ENCODE data around the gene NTNG1. TPM values are rescaled to one million over a fixed set of nuclear protein-coding genes. Genes with fewer than 3 reads are reported as not detected.

The NTNG1 gene
- total RNA-seq, 2 donors from 2014 or later = 0.26 to 4.9 TPM

DNA sequence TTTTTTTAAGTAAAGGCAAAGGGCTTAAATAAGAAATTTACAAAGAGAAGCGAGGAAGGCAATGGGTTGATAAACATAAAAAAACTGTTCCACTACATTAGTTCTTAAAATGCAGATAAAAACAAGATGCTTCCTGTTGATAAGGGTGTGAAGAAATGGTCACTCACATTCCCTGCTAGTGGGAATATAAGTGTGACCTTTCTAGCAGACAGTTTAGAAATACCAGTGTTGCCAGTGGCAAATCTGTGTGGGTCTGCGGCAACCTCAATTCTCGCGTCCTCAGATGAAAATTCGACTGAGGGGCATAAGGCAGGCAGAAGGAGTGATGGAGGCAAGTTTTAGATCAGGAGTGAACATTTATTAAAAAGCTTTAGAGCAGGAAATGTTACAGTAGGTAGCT is 151.1 kb downstream of the NTNG1 start:
- DNase-seq = no peak
- intact Hi-C loops (cut with DNase I) = no loop called here
- H3K27ac ChIP-seq = no peak overlapping the region

DNA sequence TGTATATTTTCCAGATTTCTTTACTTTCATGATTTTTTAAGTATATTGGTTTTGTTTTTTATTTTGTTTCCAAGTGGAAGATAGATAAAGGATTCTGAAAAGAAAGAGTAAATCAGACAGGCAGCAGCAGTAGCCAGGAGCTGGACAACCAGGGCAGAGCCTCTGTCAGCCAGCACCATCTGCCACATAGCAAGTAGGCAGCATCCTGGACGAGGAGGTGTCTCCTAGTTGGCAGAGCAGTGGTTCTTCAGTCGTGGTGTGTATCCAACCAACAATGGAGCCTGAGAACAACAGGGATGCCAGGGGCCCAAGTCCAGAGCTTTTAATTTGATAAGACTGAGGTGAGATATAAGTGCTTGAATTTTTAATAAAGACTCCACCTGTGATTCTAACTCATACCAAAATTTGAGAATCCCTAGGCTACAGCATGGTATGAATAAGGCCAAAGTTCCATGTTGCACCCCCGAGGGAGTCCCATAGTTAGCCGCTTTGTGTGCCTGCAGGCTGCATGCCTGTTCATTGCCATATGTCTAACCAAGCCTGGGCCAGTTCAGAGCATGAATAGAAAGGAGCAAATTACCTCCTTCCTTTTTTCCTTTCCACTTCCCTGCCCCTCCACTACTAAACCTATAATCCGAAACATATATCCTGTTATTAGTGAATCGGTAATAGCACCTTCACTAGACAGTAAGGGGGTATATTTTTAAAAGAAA is 153.2 kb downstream of the NTNG1 start:
- Histone ChIP-seq H3K36me3 (replicated peaks in 1 of 2; ENCODE audit: insufficient read depth in 1 of 2, low read depth in 2 of 2) (no peaks in the 10 kb centered on the region), H3K4me3 (no peak overlapping the region), H3K27me3 (no peaks in the 10 kb centered on the region), H3K4me1 (no peaks in the 10 kb centered on the region), H3K9me3 (no peaks in the 10 kb centered on the region), H3K27ac (no peak overlapping the region)
- WGBS, 2 donors = 50 to 56% methylated on average over 6 of the region's 6 CpGs
- no peak for TF ChIP-seq POLR2A (IDR thresholded peaks at IDR 0.05)
- TF ChIP-seq, protein P1, sequence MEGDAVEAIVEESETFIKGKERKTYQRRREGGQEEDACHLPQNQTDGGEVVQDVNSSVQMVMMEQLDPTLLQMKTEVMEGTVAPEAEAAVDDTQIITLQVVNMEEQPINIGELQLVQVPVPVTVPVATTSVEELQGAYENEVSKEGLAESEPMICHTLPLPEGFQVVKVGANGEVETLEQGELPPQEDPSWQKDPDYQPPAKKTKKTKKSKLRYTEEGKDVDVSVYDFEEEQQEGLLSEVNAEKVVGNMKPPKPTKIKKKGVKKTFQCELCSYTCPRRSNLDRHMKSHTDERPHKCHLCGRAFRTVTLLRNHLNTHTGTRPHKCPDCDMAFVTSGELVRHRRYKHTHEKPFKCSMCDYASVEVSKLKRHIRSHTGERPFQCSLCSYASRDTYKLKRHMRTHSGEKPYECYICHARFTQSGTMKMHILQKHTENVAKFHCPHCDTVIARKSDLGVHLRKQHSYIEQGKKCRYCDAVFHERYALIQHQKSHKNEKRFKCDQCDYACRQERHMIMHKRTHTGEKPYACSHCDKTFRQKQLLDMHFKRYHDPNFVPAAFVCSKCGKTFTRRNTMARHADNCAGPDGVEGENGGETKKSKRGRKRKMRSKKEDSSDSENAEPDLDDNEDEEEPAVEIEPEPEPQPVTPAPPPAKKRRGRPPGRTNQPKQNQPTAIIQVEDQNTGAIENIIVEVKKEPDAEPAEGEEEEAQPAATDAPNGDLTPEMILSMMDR (IDR thresholded peaks at IDR 0.05) = no peak
- ATAC-seq = no peak
- intact Hi-C loops (cut with DNase I) = no loop called here
- no peak for DNase-seq

More for the DNA sequence above, 151.1 kb downstream of the NTNG1 start:
- Histone ChIP-seq H3K9me3 (no peaks in the 10 kb centered on the region), H3K4me1 (no peaks in the 10 kb centered on the region), H3K27me3 (no peaks in the 10 kb centered on the region), H3K36me3 (replicated peaks in 1 of 2; ENCODE audit: insufficient read depth in 1 of 2, low read depth in 2 of 2) (no peaks in the 10 kb centered on the region), H3K4me3 (no peak overlapping the region)
- TF ChIP-seq, protein P1 (IDR thresholded peaks at IDR 0.05) = no peak
- no peak for TF ChIP-seq POLR2A (IDR thresholded peaks at IDR 0.05)
- ATAC-seq = no peak
- WGBS, 2 donors = 72 to 82% methylated on average over 5 of the region's 5 CpGs

DNA sequence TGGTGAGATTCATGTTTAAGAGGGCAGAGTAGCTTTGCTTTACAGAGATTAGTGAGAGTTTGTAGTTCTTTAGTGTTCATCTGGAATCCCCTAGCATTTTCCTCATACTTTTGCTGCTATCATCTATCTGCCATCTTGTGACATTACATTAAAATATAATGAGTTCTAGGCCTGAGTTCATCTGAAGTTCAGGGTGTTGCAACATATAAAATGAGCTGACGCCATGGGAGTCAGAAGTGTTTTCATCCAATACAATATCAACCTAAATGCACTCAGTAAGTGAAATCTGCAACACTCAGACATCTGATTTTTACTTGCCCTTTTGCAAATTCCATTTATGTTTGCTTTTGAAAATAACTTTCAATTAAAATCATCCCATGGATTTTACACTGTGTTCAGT is 153.8 kb downstream of the NTNG1 start:
- Histone ChIP-seq H3K36me3 (replicated peaks in 1 of 2; ENCODE audit: insufficient read depth in 1 of 2, low read depth in 2 of 2) (no peaks in the 10 kb centered on the region), H3K4me1 (no peaks in the 10 kb centered on the region), H3K27ac (no peak overlapping the region), H3K27me3 (no peaks in the 10 kb centered on the region), H3K4me3 (no peak overlapping the region), H3K9me3 (no peaks in the 10 kb centered on the region)
- no peak for DNase-seq
- TF ChIP-seq, protein P1 (IDR thresholded peaks at IDR 0.05) = no peak
- no peak for TF ChIP-seq POLR2A (IDR thresholded peaks at IDR 0.05)
- intact Hi-C loops (cut with DNase I) = no loop called here
- WGBS, 2 donors = 33 to 42% methylated on average over 1 of the region's 1 CpG
- no peak for ATAC-seq

DNA sequence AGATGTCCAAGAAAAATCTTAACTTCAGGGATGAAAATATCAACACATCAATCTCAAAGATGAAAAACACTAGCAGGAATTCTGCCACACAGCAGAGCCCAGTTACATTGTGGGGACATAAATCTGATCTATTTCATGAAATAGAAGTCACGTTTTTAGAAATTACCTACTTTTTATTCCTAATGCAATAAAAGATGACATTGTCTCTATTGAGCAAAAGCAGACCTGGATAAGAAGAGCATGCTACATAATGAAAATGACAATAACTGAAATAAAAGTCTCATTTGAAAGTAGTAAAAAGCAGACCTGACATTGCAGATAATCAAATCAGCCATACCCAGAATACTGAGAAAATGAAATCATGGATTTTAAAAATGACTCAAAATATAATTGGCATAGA is 156.8 kb downstream of the NTNG1 start:
- Histone ChIP-seq H3K27me3 (no peaks in the 10 kb centered on the region), H3K36me3 (replicated peaks in 1 of 2; ENCODE audit: insufficient read depth in 1 of 2, low read depth in 2 of 2) (no peaks in the 10 kb centered on the region), H3K4me3 (no peak overlapping the region), H3K27ac (no peak overlapping the region), H3K4me1 (no peaks in the 10 kb centered on the region), H3K9me3 (no peaks in the 10 kb centered on the region)
- no peak for ATAC-seq
- 14 to 23% methylated on average over 1 of the region's 1 CpG for WGBS, 2 donors
- TF ChIP-seq, protein P1 (IDR thresholded peaks at IDR 0.05) = no peak
- TF ChIP-seq POLR2A (IDR thresholded peaks at IDR 0.05) = no peak
- no peak for DNase-seq
- intact Hi-C loops (cut with DNase I) = no loop called here

DNA sequence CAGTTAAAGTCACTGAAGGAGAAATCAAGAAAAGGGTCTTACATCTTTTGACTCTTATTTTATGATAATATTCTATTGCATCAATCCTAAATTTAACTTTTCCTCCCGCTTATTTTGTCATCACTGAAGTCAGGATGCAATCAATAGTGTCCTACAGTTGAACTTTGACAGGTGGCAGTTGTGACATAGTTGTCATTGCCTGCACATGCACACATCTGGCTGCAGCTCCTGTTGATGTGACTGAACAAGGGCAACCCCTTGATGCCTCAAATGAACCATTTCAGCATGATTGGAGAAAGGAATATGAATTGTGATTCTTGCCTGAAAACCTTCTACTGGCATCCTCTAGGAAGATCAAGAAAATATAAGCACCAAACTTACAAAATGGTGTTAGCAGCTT is 157.7 kb downstream of the NTNG1 start:
- Histone ChIP-seq H3K27me3 (no peaks in the 10 kb centered on the region), H3K4me3 (no peak overlapping the region), H3K4me1 (no peaks in the 10 kb centered on the region), H3K27ac (no peak overlapping the region), H3K9me3 (no peaks in the 10 kb centered on the region), H3K36me3 (replicated peaks in 1 of 2; ENCODE audit: insufficient read depth in 1 of 2, low read depth in 2 of 2) (no peaks in the 10 kb centered on the region)
- no peak for ATAC-seq
- intact Hi-C loops (cut with DNase I) = no loop called here
- DNase-seq = no peak
- 0 to 11% methylated on average over 1 of the region's 1 CpG for WGBS, 2 donors
- TF ChIP-seq POLR2A (IDR thresholded peaks at IDR 0.05) = no peak
- TF ChIP-seq, protein P1 (IDR thresholded peaks at IDR 0.05) = no peak
